NCI-H2171 (cell line): ENCODE results near the gene PAPPA.

Experiments used
- DNase-seq: peaks from one replicate; lab custom pipeline; 2025; lab: John Stamatoyannopoulos, UW

PAPPA gene

GRCh38 chr9:116153765-116154333 is at the start of gene PAPPA:
Gene PAPPA, plus strand, starts transcription at chr9:116153791. Its CDS starts 382 bp downstream, at chr9:116154173.
- no peak for DNase-seq

- no peak for DNase-seq
Measured at GRCh38 chr9:116103976-116104820, 49.4 kb upstream of the PAPPA start.

- DNase-seq: no peak
Measured at GRCh38 chr9:116112236-116112635, 41.4 kb upstream of the PAPPA start.

GRCh38 chr9:116115761-116116353 is 37.7 kb upstream of the PAPPA start:
- no peak for DNase-seq

- DNase-seq: no peak
Measured at GRCh38 chr9:116116393-116116792, 37.2 kb upstream of the PAPPA start.

- DNase-seq: no peak
Measured at GRCh38 chr9:116123171-116123570, 30.4 kb upstream of the PAPPA start.

- DNase-seq: no peak
Measured at GRCh38 chr9:116124472-116125040, 29.0 kb upstream of the PAPPA start.

- DNase-seq: no peak
Measured at GRCh38 chr9:116133163-116133562, 20.4 kb upstream of the PAPPA start.

- DNase-seq: no peak
Measured at GRCh38 chr9:116134975-116135374, 18.6 kb upstream of the PAPPA start.

- DNase-seq: no peak
Measured at GRCh38 chr9:116137010-116137409, 16.6 kb upstream of the PAPPA start.

GRCh38 chr9:116137581-116137980 is 16.0 kb upstream of the PAPPA start:
- DNase-seq: no peak

GRCh38 chr9:116141864-116142561 is 11.6 kb upstream of the PAPPA start:
- no peak for DNase-seq

- no peak for DNase-seq
Measured at GRCh38 chr9:116142706-116143492, 10.7 kb upstream of the PAPPA start.

GRCh38 chr9:116144038-116144437 is 9.6 kb upstream of the PAPPA start:
- DNase-seq: no peak

- no peak for DNase-seq
Measured at GRCh38 chr9:116144555-116144954, 9.0 kb upstream of the PAPPA start.

GRCh38 chr9:116145036-116145435 is 8.6 kb upstream of the PAPPA start:
- no peak for DNase-seq

GRCh38 chr9:116147821-116148220 is 5.8 kb upstream of the PAPPA start:
- no peak for DNase-seq

GRCh38 chr9:116149844-116150243 is 3.7 kb upstream of the PAPPA start:
- DNase-seq: no peak

GRCh38 chr9:116151199-116151598 is 2.4 kb upstream of the PAPPA start:
- DNase-seq: no peak

- no peak for DNase-seq
Measured at GRCh38 chr9:116151966-116152381, 1.6 kb upstream of the PAPPA start.

GRCh38 chr9:116152390-116152789 is 1.2 kb upstream of the PAPPA start:
- DNase-seq: no peak
